Activated naive CD4-positive, alpha-beta T cell treated with anti-CD3 and anti-CD28 coated beads, Interleukin-2, amount 50 U/mL, for 72 hours (primary cell): ENCODE results near the gene HPCAL1. TPM values are rescaled to one million over a fixed set of nuclear protein-coding genes. Genes with fewer than 3 reads are reported as not detected.

Experiments
- ATAC-seq, 2 donors: fragments of 150-1000 bp; cut with Tn5 transposase; 2 replicates each; pipeline ENCODE4 v1.10.0; 2021; ENCODE audit warnings: mild to moderate bottlenecking in 2 of 2, moderate library complexity in 2 of 2
- DNase-seq, 2 donors: peaks; one replicate each; pipeline ENCODE4 v3.0.0; 2021 to 2022; ENCODE audit warnings: low spot score in 2 of 2
- H3K27ac Mint-ChIP-seq, 2 donors: one replicate each; pipeline ENCODE4 v1.8.0; 2022; ENCODE audit warnings: mild to moderate bottlenecking in 2 of 2, mixed read lengths in 2 of 2
- H3K36me3 Mint-ChIP-seq, 2 donors: one replicate each; pipeline ENCODE4 v1.8.0; 2022; ENCODE audit warnings: mixed read lengths in 2 of 2
- H3K9me3 Mint-ChIP-seq, 2 donors: one replicate each; pipeline ENCODE4 v1.8.0; 2022; ENCODE audit warnings: mixed read lengths in 2 of 2
- total RNA-seq, 2 donors: library from RNA; stranded (reverse); gene quantifications; one replicate each; pipeline ENCODE4 v1.2.3, GENCODE V29; 2022

HPCAL1 gene
- total RNA-seq, 2 donors from 2014 or later = 46.0 to 96.5 TPM

DNA sequence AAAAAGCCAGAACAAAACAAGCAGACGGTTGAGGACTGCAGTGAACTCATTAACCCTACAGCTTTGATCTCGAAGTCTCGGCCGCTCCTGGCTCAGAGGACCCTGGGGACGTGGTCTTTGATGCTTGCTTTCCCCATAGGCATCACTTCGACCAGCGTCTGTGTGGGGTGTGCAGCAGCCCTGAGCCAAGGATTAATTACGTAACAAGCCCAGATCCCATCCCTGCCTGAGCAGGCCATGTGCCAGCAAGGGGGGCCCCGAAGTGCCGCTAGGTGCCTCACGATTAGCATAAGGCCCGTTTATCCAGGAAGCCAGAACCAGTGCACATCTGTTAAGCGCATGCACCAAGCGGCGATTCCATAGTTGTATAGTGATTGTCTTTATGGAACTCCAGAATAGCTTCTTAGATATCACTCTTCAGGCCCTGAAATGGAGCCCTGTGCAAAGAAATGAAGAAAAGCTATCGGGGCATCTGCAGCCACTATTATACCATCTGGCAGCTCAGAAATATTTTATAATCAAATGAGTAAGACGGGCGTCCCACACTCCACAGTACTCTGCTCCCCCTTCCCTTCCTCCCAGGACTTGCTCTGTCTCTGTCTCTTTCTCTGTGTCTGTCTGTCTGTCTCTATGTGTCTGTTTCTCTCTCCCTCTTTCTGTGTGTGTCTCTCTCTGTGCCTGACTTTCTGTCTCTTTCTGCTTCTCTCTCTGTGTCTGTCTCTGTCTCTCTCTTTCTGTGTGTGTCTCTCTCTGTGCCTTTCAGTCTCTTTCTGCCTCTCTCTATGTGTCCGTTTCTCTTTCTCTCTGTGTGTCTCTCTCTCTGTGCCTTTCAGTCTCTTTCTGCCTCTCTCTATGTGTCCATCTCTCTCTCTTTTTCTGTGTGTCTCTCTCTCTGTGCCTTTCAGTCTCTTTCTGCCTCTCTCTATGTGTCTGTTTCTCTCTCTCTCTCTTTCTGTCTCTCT, 41.7 kb downstream of the HPCAL1 start:
- no peaks in the 10 kb centered on the region for H3K9me3 Mint-ChIP-seq
- peak overlapping the region; percentile 32 to 76 for H3K27ac Mint-ChIP-seq
- ATAC-seq (peak in 1 of 2 donors; percentile 30), DNase-seq (no peak)
- no peaks in the 10 kb centered on the region for H3K36me3 Mint-ChIP-seq

DNA sequence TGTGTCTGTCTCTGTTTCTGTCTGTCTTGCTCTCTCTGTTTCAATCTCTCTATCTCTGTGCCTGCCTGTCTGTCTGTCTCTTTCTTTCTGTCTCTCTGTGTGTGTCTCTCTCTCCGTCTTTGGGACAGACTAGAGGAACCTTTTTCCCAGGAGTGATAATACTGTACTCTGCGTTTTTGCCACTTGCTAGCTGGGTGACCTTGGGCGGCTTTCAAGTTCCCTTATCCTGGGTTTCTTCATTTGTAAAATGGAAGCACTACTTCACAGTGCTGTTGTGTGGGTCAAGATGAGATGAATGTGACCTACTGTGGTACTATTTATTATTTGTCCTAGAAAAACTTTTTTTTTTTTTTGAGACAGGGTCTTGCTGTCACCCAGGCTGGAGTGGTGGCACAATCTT, 42.4 kb downstream of the HPCAL1 start:
- ATAC-seq (no peak), DNase-seq (no peak)
- Mint-ChIP-seq H3K36me3 (peaks cover 0 to 4% of the 10 kb centered on the region in 2 donors), H3K27ac (peak overlapping the region; percentile 3 to 76), H3K9me3 (no peaks in the 10 kb centered on the region)

- no peak overlapping the region for H3K27ac Mint-ChIP-seq
- no peak for ATAC-seq
- peaks cover 0 to 10% of the 10 kb centered on the region in 2 donors for H3K36me3 Mint-ChIP-seq
Observed at GRCh38 chr2:10345813-10346212, 43.1 kb downstream of the HPCAL1 start.

GRCh38 chr2:10346929-10347561, 44.3 kb downstream of the HPCAL1 start:
- Mint-ChIP-seq H3K27ac (peak overlapping the region; percentile 17 to 75), H3K36me3 (peaks cover 0 to 10% of the 10 kb centered on the region in 2 donors), H3K9me3 (no peaks in the 10 kb centered on the region)
- ATAC-seq = peak in 1 of 2 donors; percentile 55
- no peak for DNase-seq

More at GRCh38 chr2:10345813-10346212, 43.1 kb downstream of the HPCAL1 start:
- DNase-seq = no peak
- H3K9me3 Mint-ChIP-seq = no peaks in the 10 kb centered on the region

- DNase-seq = no peak
- Mint-ChIP-seq H3K36me3 (peaks cover 0 to 10% of the 10 kb centered on the region in 2 donors), H3K9me3 (no peaks in the 10 kb centered on the region), H3K27ac (peak overlapping the region; percentile 17 to 75)
- no peak for ATAC-seq
Observed at GRCh38 chr2:10347562-10347948, 44.9 kb downstream of the HPCAL1 start.

DNA sequence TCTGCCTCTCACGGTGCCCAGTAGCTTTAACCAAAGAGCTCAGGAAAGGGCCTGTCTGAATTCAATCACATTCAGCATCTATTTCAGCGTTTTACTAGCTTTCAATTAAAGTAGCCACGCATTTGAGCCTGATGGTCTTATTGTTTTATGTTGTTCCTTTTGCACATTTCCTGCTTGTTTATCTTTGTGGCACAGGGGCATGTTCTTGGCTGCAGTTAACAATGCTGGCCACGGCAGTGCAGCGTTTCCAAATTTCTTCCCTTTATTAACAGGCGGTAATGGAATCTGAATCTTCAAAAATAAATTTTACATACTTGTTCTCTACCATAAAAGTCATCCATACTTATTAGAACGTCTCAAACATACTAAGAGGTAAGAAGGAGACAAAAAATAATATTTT, 46.2 kb downstream of the HPCAL1 start:
- H3K36me3 Mint-ChIP-seq = peaks cover 0 to 10% of the 10 kb centered on the region in 2 donors
- no peaks in the 10 kb centered on the region for H3K9me3 Mint-ChIP-seq
- H3K27ac Mint-ChIP-seq = no peak overlapping the region
- DNase-seq (no peak), ATAC-seq (no peak)

DNA sequence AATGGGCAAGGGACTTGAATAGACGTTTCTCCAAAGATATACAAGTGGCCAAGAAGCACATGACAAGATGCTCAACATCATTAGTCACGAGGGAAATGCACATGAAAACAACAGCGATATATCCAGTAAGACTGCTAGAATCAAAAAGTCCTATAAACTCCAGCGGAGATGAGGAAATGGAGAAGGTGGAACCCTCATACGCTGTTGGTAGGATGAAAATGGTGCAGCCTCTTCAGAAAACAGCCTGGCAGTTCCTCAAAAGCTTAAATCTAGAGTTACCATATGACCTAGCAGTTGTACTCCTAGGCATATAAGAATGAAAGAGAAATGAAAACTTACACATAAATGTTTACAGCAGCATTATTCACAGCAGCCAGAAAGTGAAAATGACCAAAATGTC, 48.1 kb downstream of the HPCAL1 start:
- Mint-ChIP-seq H3K27ac (peak overlapping the region in 1 of 2 donors; percentile 56), H3K36me3 (peaks cover 0 to 15% of the 10 kb centered on the region in 2 donors)

GRCh38 chr2:10352361-10352760, 49.7 kb downstream of the HPCAL1 start:
- DNase-seq = no peak
- Mint-ChIP-seq H3K36me3 (peaks cover 0 to 15% of the 10 kb centered on the region in 2 donors), H3K27ac (peak overlapping the region; percentile 34 to 75), H3K9me3 (no peaks in the 10 kb centered on the region)
- ATAC-seq = no peak

More for the DNA sequence above, 48.1 kb downstream of the HPCAL1 start:
- H3K9me3 Mint-ChIP-seq = no peaks in the 10 kb centered on the region
- no peak for ATAC-seq
- no peak for DNase-seq

- ATAC-seq (no peak), DNase-seq (no peak)
- no peaks in the 10 kb centered on the region for H3K9me3 Mint-ChIP-seq
- peaks cover 0 to 15% of the 10 kb centered on the region in 2 donors for H3K36me3 Mint-ChIP-seq
- peak overlapping the region; percentile 9 to 34 for H3K27ac Mint-ChIP-seq
Observed at GRCh38 chr2:10352972-10353371, 50.3 kb downstream of the HPCAL1 start.

DNA sequence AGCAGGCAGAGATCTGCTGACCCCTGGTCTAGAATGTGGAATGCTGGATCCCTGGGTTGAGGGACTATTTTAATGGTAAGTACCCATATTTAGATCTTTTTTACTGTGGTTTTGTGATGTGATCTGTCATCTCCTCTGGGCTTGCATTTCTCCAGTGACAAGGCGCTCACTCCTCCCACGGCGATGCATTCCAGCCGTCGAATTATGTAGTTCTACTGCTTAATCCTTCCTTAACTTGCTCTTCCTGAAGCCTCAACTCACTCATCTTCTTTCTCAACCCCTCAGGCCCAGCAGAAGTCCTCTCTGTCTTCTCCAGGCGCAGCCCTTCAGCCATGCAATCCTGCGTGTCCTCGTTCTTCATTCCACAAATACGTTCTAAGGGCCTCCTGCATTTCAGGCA, 51.2 kb downstream of the HPCAL1 start:
- peaks cover 0 to 15% of the 10 kb centered on the region in 2 donors for H3K36me3 Mint-ChIP-seq
- DNase-seq (no peak), ATAC-seq (no peak)
- H3K27ac Mint-ChIP-seq = peak overlapping the region in 1 of 2 donors; percentile 66
- H3K9me3 Mint-ChIP-seq = no peaks in the 10 kb centered on the region

- Mint-ChIP-seq H3K27ac (peak overlapping the region; percentile 6 to 66), H3K36me3 (peaks cover 0 to 15% of the 10 kb centered on the region in 2 donors), H3K9me3 (no peaks in the 10 kb centered on the region)
- no peak for ATAC-seq
- no peak for DNase-seq
Observed at GRCh38 chr2:10354399-10354798, 51.7 kb downstream of the HPCAL1 start.

DNA sequence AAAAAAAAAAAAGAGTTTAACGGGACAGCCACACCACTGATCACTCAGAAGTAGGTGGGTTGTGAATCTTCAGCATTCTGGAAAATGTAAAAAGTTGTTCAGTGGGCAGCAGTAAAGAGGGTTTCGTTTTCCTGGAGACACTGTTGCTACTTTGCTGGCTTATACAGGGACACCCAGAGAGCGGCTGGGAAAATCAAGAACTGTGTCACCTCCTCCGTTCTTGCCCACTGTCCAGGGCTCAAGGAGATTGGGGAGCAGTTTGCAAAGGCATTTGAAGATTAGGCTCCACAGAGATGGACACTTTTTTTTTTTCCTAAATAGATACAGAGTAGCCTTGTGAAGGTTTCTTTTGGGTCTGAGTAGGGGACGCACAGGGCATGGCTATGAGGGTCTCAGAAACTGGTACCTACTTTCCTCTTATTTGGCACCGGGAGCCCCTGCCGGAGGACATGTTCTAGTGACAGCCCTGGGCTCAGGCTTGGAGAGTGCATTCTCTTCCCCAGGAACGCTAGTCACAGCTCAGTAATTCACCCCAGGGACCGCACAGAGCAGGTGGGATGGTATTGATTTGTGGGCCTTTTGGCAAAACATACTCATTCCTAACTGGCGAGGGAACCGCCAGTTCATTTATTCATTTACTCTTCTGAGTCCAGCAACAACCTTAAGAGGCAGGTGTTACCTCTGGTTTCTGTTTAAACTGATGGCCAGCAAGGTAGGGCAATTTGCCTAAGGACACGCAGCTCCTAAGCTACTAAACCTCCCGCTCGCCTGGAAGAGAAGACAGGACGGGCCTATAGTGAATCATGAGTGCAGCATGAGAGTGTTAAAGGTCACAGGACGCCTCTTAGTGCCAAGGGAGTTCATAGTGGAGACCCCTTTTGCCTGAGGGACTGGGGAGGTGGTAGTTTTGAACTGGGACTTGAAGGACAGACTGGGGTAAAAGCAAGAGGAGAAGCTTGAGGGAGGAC, 53.1 kb downstream of the HPCAL1 start:
- H3K9me3 Mint-ChIP-seq = no peaks in the 10 kb centered on the region
- peak overlapping the region; percentile 57 to 72 for H3K27ac Mint-ChIP-seq
- ATAC-seq = no peak
- DNase-seq = no peak
- H3K36me3 Mint-ChIP-seq = peaks cover 0 to 5% of the 10 kb centered on the region in 2 donors

GRCh38 chr2:10356439-10356811, 53.7 kb downstream of the HPCAL1 start:
- peaks cover 0 to 5% of the 10 kb centered on the region in 2 donors for H3K36me3 Mint-ChIP-seq
- no peaks in the 10 kb centered on the region for H3K9me3 Mint-ChIP-seq
- no peak for DNase-seq
- no peak for ATAC-seq
- H3K27ac Mint-ChIP-seq = peak overlapping the region in 1 of 2 donors; percentile 72

DNA sequence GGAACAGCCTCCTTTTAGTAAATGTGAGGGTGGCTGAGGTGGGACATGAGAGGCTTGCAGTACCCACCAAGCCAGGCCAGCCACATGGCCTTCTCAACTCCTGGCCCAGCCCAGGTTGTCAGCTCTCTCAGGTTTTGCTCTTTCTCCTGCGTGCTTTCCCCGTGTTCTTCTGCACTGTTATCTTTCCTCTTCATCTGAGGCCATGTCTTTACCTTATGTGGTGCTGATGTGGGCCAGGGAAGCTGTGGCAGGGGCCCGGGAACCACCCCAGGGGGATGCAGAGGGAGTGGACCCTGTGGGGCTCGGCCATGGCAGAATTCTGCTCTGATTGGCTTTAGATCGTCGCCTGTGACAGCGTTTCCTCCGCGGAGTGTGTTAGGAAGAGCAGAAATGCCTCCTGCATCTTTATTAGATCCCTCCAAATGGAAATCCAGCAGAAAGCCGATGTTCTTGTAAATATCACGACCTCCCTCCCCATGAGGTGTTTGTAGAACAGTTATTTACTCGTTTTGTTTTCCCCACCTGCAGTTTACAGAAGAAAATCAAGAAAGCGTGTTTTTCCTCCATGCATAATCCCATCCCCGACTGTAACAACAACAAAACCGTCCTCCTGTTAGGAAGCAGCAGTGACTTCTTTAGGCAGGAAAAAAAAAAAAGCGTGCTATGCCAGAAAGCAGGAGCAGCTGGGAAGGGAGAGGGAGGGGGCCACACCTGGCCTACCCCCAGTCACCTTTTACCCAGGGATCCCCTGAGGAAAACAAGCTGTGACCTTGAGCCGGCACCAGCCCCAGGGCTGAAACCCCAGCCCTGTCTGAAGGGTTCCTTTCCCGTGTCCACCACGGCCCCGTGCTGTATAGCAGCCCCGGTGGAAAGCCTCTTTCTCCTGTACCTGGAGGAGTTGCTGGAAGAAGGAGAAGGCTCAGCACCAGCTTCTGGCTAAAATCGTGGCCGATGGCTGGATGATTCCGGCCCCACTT, 54.8 kb downstream of the HPCAL1 start:
- no peak for ATAC-seq
- peak overlapping the region in 1 of 2 donors; percentile 77 for H3K27ac Mint-ChIP-seq
- H3K9me3 Mint-ChIP-seq = no peaks in the 10 kb centered on the region
- H3K36me3 Mint-ChIP-seq = peaks cover 0 to 5% of the 10 kb centered on the region in 2 donors
- no peak for DNase-seq

GRCh38 chr2:10359246-10359645, 56.5 kb downstream of the HPCAL1 start:
- Mint-ChIP-seq H3K9me3 (no peaks in the 10 kb centered on the region), H3K36me3 (peaks cover 0 to 5% of the 10 kb centered on the region in 2 donors), H3K27ac (peak overlapping the region in 1 of 2 donors; percentile 17)
- ATAC-seq (no peak), DNase-seq (no peak)
